ENCODE data around the gene DNAJB9. TPM values are rescaled to one million over a fixed set of nuclear protein-coding genes. Genes with fewer than 3 reads are reported as not detected.

Gene DNAJB9
- total and polyA plus RNA-seq, 9 of the 15 experiments (the other 6 are each of a cell fraction or from before 2014, with no cell fraction given) = 4.3 to 34.2 (median 9.6) TPM

DNA sequence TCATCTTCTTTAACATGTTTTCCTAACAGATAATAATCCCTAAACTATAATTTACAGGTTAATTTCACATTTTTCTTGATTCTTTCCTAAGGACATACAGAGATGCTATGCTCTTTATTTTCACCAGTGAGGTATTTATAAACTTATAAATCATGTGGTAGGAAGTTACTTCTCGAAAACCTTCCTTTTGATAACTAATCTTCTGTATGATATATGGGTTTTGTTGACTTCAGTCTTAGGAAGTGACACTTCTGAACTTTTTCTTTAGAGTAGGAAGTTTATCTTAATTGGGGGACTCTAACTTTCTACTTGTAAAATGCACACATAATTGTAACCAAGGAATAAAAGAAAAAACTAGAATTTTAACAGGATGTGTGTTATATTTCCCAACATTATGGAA lies 33.9 kb upstream of the DNAJB9 start (continued):
- TF ChIP-seq, protein P1, sequence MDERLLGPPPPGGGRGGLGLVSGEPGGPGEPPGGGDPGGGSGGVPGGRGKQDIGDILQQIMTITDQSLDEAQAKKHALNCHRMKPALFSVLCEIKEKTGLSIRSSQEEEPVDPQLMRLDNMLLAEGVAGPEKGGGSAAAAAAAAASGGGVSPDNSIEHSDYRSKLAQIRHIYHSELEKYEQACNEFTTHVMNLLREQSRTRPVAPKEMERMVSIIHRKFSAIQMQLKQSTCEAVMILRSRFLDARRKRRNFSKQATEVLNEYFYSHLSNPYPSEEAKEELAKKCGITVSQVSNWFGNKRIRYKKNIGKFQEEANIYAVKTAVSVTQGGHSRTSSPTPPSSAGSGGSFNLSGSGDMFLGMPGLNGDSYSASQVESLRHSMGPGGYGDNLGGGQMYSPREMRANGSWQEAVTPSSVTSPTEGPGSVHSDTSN (CRISPR knock-in tag; IDR thresholded peaks at IDR 0.05; ENCODE audit: low read depth) = no peak
- TF ChIP-seq, protein P1 (tag; conservative IDR thresholded peaks at IDR 0.05; ENCODE audit: low read depth) = peak; percentile 92
- TF ChIP-seq EP400 (IDR thresholded peaks at IDR 0.05) (0 out of 2 replicates have a peak, but pooled peaks have one; percentile 3), FOXJ3 (CRISPR knock-in tag; IDR thresholded peaks at IDR 0.05) (no peak), ZNF764 (CRISPR knock-in tag; IDR thresholded peaks at IDR 0.05; ENCODE audit: low read depth) (no peak), KHSRP (IDR thresholded peaks at IDR 0.05) (no peak), ASH1L (IDR thresholded peaks at IDR 0.05; ENCODE audit: borderline replicate concordance, low read depth, partially characterized antibody) (no peak), HMGN3 (IDR thresholded peaks at IDR 0.05; ENCODE audit: borderline replicate concordance, extremely low read depth, insufficient read length, low read depth, low read length) (no peak), ZKSCAN3 (CRISPR knock-in tag; IDR thresholded peaks at IDR 0.05) (no peak), NONO (IDR thresholded peaks at IDR 0.05; ENCODE audit: low read depth in 2 of 2, low read length in 1 of 2) (no peak), ZNF717 (CRISPR knock-in tag; IDR thresholded peaks at IDR 0.05) (no peak), FOS (IDR thresholded peaks at IDR 0.05; ENCODE audit: extremely low read depth, insufficient read length) (no peak), E2F3 (CRISPR knock-in tag; IDR thresholded peaks at IDR 0.05) (no peak), MEIS2 (IDR thresholded peaks at IDR 0.05; ENCODE audit: partially characterized antibody) (peak; percentile 93), ATF1 (CRISPR knock-in tag; IDR thresholded peaks at IDR 0.05) (no peak), ATF1 (tag; IDR thresholded peaks at IDR 0.05) (no peak), TEAD2 (tag; IDR thresholded peaks at IDR 0.05) (no peak), ZNF551 (CRISPR knock-in tag; IDR thresholded peaks at IDR 0.05) (no peak), LEF1 (IDR thresholded peaks at IDR 0.05) (0 out of 2 replicates have a peak, but pooled peaks have one; percentile 11)
- TF ChIP-seq, protein P2, sequence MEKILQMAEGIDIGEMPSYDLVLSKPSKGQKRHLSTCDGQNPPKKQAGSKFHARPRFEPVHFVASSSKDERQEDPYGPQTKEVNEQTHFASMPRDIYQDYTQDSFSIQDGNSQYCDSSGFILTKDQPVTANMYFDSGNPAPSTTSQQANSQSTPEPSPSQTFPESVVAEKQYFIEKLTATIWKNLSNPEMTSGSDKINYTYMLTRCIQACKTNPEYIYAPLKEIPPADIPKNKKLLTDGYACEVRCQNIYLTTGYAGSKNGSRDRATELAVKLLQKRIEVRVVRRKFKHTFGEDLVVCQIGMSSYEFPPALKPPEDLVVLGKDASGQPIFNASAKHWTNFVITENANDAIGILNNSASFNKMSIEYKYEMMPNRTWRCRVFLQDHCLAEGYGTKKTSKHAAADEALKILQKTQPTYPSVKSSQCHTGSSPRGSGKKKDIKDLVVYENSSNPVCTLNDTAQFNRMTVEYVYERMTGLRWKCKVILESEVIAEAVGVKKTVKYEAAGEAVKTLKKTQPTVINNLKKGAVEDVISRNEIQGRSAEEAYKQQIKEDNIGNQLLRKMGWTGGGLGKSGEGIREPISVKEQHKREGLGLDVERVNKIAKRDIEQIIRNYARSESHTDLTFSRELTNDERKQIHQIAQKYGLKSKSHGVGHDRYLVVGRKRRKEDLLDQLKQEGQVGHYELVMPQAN (IDR thresholded peaks at IDR 0.05; ENCODE audit: borderline replicate concordance) = no peak
- TF ChIP-seq, protein P3, sequence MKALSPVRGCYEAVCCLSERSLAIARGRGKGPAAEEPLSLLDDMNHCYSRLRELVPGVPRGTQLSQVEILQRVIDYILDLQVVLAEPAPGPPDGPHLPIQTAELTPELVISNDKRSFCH (CRISPR knock-in tag; IDR thresholded peaks at IDR 0.05) = no peak
- TF ChIP-seq, protein P3 (tag; IDR thresholded peaks at IDR 0.05) = no peak
- TF ChIP-seq, protein P4, sequence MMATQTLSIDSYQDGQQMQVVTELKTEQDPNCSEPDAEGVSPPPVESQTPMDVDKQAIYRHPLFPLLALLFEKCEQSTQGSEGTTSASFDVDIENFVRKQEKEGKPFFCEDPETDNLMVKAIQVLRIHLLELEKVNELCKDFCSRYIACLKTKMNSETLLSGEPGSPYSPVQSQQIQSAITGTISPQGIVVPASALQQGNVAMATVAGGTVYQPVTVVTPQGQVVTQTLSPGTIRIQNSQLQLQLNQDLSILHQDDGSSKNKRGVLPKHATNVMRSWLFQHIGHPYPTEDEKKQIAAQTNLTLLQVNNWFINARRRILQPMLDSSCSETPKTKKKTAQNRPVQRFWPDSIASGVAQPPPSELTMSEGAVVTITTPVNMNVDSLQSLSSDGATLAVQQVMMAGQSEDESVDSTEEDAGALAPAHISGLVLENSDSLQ (IDR thresholded peaks at IDR 0.05) = peak; percentile 86
- TF ChIP-seq, protein P5, sequence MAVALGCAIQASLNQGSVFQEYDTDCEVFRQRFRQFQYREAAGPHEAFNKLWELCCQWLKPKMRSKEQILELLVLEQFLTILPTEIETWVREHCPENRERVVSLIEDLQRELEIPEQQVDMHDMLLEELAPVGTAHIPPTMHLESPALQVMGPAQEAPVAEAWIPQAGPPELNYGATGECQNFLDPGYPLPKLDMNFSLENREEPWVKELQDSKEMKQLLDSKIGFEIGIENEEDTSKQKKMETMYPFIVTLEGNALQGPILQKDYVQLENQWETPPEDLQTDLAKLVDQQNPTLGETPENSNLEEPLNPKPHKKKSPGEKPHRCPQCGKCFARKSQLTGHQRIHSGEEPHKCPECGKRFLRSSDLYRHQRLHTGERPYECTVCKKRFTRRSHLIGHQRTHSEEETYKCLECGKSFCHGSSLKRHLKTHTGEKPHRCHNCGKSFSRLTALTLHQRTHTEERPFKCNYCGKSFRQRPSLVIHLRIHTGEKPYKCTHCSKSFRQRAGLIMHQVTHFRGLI (CRISPR knock-in tag; IDR thresholded peaks at IDR 0.05) = 0 out of 2 replicates have a peak, but pooled peaks have one; percentile 48

All from K562 (cell line).